ENCODE measurements around the gene PPP6R1. TPM values are rescaled to one million over a fixed set of nuclear protein-coding genes. Genes with fewer than 3 reads are reported as not detected.
A peak's percentile ranks its signal among the peaks of the same experiment; 100 is the strongest.

The PPP6R1 gene
- total and polyA plus RNA-seq, 7 donors, result 17.1 to 78.1 (median 22.9) TPM

- Histone ChIP-seq H3K4me1 (peaks cover 4 to 24% (median 20%) of the 10 kb centered on the region in 4 donors), H3K27ac (no peak overlapping the region), H3K4me3 (no peak overlapping the region), H3K9me3 (no peaks in the 10 kb centered on the region), H3K36me3 (peaks cover 0 to 20% (median 0%) of the 10 kb centered on the region in 4 donors), H3K27me3 (no peaks in the 10 kb centered on the region)
- WGBS, 2 donors, result 89 to 93% methylated on average over 13 of the region's 13 CpGs
- DNase-seq, result no peak
- TF ChIP-seq EP300 (IDR thresholded peaks at IDR 0.05) (no peak), CTCF (IDR thresholded peaks at IDR 0.05) (no peak)
- intact Hi-C loops (cut with DNase I), result no loop called here
Observed at GRCh38 chr19:55261671-55262126, 2.9 kb upstream of the PPP6R1 start.

GRCh38 chr19:55259540-55260210 lies 858 bp upstream of the PPP6R1 start:
- intact Hi-C loops (cut with DNase I), result loop anchor here (1.0 kb wide), 1 partner anchor 21 kb away; the partner anchor contains the start of gene HSPBP1
- Histone ChIP-seq H3K4me3 (peak overlapping the region; percentile 88 to 99 (median 96)), H3K27me3 (no peaks in the 10 kb centered on the region), H3K27ac (peak overlapping the region; percentile 85 to 91 (median 89)), H3K9me3 (no peaks in the 10 kb centered on the region), H3K36me3 (peaks cover 0 to 10% (median 0%) of the 10 kb centered on the region in 4 donors), H3K4me1 (peaks cover 4 to 45% (median 40%) of the 10 kb centered on the region in 4 donors)
- peak; percentile 76 for DNase-seq
- 47 to 48% methylated on average over 29 of the region's 29 CpGs for WGBS, 2 donors
- TF ChIP-seq POLR2A (IDR thresholded peaks at IDR 0.05) (no peak), POLR2AphosphoS5 (IDR thresholded peaks at IDR 0.05) (no peak), CTCF (IDR thresholded peaks at IDR 0.05) (no peak), EP300 (IDR thresholded peaks at IDR 0.05) (no peak)

GRCh38 chr19:55258476-55258827 lies 365 bp downstream of the PPP6R1 start:
- H3K4me1 ChIP-seq, result peaks cover 4 to 57% (median 47%) of the 10 kb centered on the region in 4 donors
- intact Hi-C loops (cut with DNase I), result no loop called here
- 1% methylated on average over 53 of the region's 53 CpGs for WGBS, 2 donors

GRCh38 chr19:55257461-55258420 lies 1.1 kb downstream of the PPP6R1 start:
- H3K4me1 ChIP-seq, result peaks cover 4 to 62% (median 47%) of the 10 kb centered on the region in 4 donors
- peaks cover 0 to 9% (median 0%) of the 10 kb centered on the region in 4 donors for H3K36me3 ChIP-seq
- H3K4me3 ChIP-seq, result peak overlapping the region; percentile 88 to 99 (median 96)
- H3K27me3 ChIP-seq, result no peaks in the 10 kb centered on the region
- intact Hi-C loops (cut with DNase I), result no loop called here
- TF ChIP-seq CTCF (IDR thresholded peaks at IDR 0.05) (no peak), POLR2AphosphoS5 (IDR thresholded peaks at IDR 0.05) (no peak), EP300 (IDR thresholded peaks at IDR 0.05) (no peak), POLR2A (IDR thresholded peaks at IDR 0.05) (no peak)
- 2 to 3% methylated on average over 51 of the region's 51 CpGs for WGBS, 2 donors
- H3K27ac ChIP-seq, result peak overlapping the region; percentile 85 to 91 (median 89)
- H3K9me3 ChIP-seq, result no peaks in the 10 kb centered on the region
- DNase-seq, result no peak

More at GRCh38 chr19:55258476-55258827, 365 bp downstream of the PPP6R1 start:
- TF ChIP-seq CTCF (IDR thresholded peaks at IDR 0.05), result no peak
- no peak for TF ChIP-seq EP300 (IDR thresholded peaks at IDR 0.05)
- no peak for TF ChIP-seq POLR2A (IDR thresholded peaks at IDR 0.05)
- no peak for TF ChIP-seq POLR2AphosphoS5 (IDR thresholded peaks at IDR 0.05)
- Histone ChIP-seq H3K27me3 (no peaks in the 10 kb centered on the region), H3K36me3 (peaks cover 0 to 10% (median 0%) of the 10 kb centered on the region in 4 donors), H3K4me3 (peak overlapping the region; percentile 88 to 99 (median 96)), H3K9me3 (no peaks in the 10 kb centered on the region), H3K27ac (peak overlapping the region; percentile 85 to 91 (median 89))
- no peak for DNase-seq
